GM19455 (cell line): Measurements from ENCODE around the gene IL3RA.
"Not testable (repeated sequence)": the region's sequence is repeated elsewhere in the genome, so short reads cannot be mapped to it uniquely, and the experiment has no call there.

Source experiments
- ATAC-seq: cut with Tn5 transposase; IDR thresholded peaks from one replicate; pipeline ENCODE4 v1.9.1; 2021; ENCODE audit not compliant: unreplicated experiment

IL3RA gene

DNA sequence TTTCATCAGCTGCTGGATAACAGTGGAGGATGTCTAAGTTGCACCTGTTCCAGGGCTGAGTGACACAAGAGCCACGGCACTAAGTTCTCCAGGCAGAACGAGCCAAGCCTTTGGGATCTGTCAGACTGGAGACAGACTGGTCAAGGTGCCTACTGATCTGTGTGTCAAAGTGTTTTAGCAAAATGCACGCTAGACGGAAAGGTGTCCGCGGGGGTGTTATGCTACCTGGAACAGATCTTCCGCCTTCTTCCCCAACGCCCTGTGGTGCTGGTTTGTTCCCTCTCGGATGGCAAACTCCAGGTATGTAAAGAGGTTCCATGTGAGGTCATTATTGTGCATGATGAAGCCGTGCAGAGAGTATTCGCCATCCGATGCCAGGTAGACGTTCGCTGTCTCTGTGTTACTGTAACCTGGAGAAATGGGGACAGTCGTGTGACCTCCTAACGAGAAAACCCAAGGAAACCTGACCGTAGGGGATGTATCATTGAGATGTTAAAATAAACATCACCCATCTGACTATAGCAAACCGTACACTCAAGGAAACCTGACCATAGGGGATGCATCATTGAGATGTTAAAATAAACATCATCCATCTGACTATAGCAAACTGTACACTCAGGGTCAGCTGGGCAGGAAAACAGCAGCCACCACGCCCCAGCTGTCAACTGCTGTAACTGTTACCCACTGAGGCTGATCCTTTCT, 85.0 kb downstream of the IL3RA start:
- no peak for ATAC-seq

DNA sequence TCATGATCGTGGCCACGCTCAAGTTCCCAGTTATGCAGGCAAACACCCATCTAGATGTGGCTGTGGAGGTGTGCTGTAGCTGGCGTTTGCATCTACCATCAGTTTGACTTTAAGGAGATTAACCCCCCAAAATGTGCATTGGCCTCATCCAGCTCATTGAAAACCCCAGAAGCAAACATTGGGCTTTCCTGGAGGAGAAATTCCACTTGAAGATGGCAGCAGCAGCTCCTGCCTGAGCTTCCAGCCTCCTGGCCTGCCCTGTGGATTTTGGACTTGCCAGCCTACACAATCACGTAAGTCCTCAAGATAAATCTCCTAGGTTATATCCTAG, 85.5 kb downstream of the IL3RA start:
- ATAC-seq, result no peak

DNA sequence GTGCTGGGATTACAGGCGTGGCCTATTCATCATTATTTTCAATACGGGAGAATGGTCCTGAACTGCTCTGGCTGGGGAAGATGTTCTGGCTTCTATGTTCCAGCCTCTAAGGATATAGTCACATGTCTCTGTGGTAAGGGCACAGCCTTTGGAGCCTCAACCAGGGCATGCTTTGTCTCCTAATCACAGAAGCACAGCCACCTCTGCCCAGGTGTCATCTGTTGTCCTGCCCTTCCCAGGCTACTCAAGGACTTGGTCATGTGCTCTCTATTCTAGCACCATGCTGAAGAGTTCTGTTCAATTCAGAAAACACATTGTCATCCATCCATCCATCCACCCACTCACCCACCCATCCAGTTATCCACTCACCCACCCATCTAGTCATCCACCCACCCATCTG, 86.6 kb downstream of the IL3RA start:
- no peak for ATAC-seq

DNA sequence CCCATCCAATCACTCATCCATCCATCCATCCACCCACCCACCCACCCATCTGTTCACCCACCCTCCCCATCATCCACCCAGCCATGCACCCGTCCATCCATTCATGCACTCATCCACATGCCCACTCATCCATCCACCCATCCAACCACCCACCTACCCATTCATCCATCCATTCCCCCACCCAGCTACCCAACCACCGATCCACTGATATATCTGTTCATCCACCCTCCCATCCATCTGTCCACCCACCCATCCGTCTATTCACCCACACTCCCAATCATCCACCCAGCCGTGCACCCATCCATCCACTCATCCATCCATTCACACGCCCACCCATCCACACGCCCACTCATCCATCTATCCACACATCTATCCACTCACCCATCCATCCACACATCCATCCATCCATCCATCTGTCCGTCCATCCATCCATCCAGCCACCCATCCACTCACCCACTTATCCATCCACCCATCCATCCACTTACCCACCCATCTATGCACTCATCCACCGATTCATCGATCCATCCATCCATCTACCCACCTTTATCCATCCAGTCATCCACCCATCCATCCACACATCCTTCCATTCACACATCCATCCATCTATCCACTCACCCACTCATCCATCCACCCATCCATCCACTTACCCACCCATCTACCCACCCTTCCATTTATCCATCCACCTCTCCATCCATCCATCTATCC, 87.7 kb downstream of the IL3RA start:
- no peak for ATAC-seq

DNA sequence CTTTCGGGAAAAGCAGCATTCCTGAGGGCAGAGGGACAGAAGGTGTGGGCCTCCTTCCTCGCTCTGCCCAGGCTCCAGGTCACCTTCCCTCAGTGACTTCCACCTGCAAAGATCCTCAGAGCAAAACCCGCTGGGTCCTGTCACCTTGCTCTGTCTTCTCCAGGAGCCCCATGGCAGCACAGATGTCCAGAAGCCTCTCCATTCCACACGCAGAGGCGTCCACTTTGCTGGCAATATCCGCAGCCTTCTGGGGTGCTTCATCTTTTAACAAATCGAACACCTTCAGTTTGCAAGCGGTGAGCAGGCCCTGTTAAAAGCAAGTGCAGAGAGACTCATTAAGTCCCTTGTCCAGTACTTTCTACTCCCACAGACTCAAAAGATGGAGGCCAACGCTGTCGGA, 88.8 kb downstream of the IL3RA start:
- ATAC-seq, result no peak

DNA sequence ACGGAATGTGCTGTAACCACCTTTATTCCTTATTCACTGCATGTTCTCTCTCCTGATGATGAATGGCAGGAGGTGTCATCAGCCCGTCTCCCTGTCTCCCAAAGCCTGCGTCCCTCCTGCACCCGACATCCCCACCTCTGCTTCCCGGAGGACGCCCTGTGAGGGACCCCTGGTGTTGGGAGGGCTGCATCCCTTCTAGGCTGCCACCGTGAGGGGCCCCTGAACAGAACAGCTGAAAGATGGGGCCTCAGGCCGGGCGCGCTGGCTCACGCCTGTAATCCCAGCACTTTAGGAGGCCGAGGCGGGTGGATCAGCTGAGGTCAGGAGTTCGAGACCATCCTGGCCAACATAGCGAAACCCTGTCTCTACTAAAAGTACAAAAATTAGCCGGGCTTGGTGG, 89.7 kb downstream of the IL3RA start:
- not testable (repeated sequence) for ATAC-seq

DNA sequence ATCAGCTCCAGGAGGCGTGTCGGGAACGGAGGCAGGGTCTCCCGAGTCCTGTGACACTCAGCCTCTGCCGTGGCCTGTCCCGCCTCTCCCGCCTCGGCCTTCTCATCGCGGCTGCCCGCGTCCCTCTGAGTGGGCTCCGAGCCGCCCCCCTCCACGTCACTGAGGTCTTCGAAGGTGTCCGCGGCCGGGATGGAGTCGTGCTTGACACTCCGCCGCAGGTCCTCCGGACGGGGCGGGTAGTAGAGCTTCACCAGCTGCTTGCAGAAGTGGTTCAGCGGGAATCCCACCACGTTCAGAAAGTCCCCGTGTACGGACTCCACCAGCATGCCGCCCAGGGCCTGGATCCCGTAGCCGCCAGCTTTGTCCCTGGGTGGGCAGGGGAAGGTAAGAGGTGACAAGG, 91.2 kb downstream of the IL3RA start:
- ATAC-seq, result no peak

DNA sequence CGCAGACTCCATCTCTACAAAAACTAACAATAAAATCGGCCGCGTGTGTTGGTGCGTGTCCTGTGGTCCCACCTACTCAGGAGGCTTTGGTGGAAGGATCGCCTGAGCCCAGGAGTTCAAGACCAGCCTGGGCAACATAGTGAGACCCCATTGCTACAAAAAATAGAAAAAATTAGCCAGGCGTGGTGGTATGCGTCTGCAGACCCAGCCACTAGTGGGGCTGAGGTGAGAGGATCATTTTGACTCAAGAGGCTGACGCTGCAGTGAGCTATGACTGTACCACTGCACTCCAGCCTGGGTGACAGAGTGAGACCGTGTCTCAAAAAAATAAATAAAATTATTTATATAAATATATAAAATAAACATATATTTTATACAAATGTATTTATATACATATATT, 93.9 kb downstream of the IL3RA start:
- no peak for ATAC-seq
